Activated CD8-positive, alpha-beta T cell treated with anti-CD3 and anti-CD28 coated beads for 36 hours (primary cell): ENCODE data around the gene UBQLN4. TPM values are rescaled to one million over a fixed set of nuclear protein-coding genes. Genes with fewer than 3 reads are reported as not detected.
"Not testable (repeated sequence)": the region's sequence is repeated elsewhere in the genome, so short reads cannot be mapped to it uniquely, and the experiment has no call there.

Experiments used
- ATAC-seq: fragments of 200-7000 bp; cut with Tn5 transposase; one replicate; pipeline ENCODE4 v1.10.0; 2021; ENCODE audit warnings: mild to moderate bottlenecking, moderate library complexity
- CTCF ChIA-PET: fragments of 350-600 bp; sonication (Branson Sonifier 250); formaldehyde crosslinking; loops from one replicate; lab custom pipeline; 2021; ENCODE audit warnings: antibody characterized with exemption; lab: Charles Lee
- POLR2A ChIA-PET: fragments of 350-600 bp; sonication (Branson Sonifier 250); formaldehyde crosslinking; loops from one replicate; lab custom pipeline; 2021; ENCODE audit warnings: antibody characterized with exemption; lab: Charles Lee
- DNase-seq: peaks from one replicate; pipeline ENCODE4 v3.0.0-alpha.2; 2020
- H3K27ac Mint-ChIP-seq: one replicate; pipeline ENCODE4 v1.8.0; 2021; ENCODE audit warnings: mild to moderate bottlenecking, mixed read lengths
- H3K27me3 Mint-ChIP-seq: one replicate; pipeline ENCODE4 v1.8.0; 2021; ENCODE audit warnings: mixed read lengths
- H3K36me3 Mint-ChIP-seq: one replicate; pipeline ENCODE4 v1.8.0; 2021; ENCODE audit warnings: low read depth, mixed read lengths
- H3K4me1 Mint-ChIP-seq: one replicate; pipeline ENCODE4 v1.8.0; 2021; ENCODE audit warnings: low read depth, mixed read lengths
- H3K4me3 Mint-ChIP-seq: one replicate; pipeline ENCODE4 v1.8.0; 2021; ENCODE audit warnings: mild to moderate bottlenecking, moderate library complexity, mixed read lengths
- H3K9me3 Mint-ChIP-seq: one replicate; pipeline ENCODE4 v1.8.0; 2021; ENCODE audit warnings: mixed read lengths
- CTCF ChIP-seq: fragments of 200-600 bp; IDR thresholded peaks from one replicate; pipeline ENCODE4 v1.8.0; 2022; ENCODE audit warnings: antibody characterized with exemption, mild to moderate bottlenecking
- intact Hi-C: fragments of 100-400 bp; cut with micrococcal nuclease; formaldehyde crosslinking; loops from one replicate; pipeline ENCODE4 v1.10.0; 2022
- total RNA-seq, 2 experiments: library from RNA; stranded (reverse); gene quantifications; one replicate each; pipeline ENCODE4 v1.2.3, GENCODE V29; 2021

The UBQLN4 gene
- total RNA-seq, 2 experiments from 2014 or later, result 36.9 to 39.8 TPM

GRCh38 chr1:156072251-156072650, 18.7 kb upstream of the UBQLN4 start:
- ATAC-seq (no peak), DNase-seq (no peak)
- Mint-ChIP-seq H3K27me3 (no peaks in the 10 kb centered on the region), H3K36me3 (no peaks in the 10 kb centered on the region), H3K9me3 (no peaks in the 10 kb centered on the region), H3K4me3 (no peak overlapping the region), H3K27ac (no peak overlapping the region), H3K4me1 (no peaks in the 10 kb centered on the region)
- POLR2A ChIA-PET, result interaction anchor here (0.9 to 1.0 kb wide), 2 partner anchors 19 to 30 kb away, joined by 3 read pairs; partner anchors contain the start of gene UBQLN4
- CTCF ChIA-PET, result interaction anchor here (1.1 to 2.0 kb wide), 2 partner anchors 59 to 63 kb away, joined by 3 to 8 read pairs; no protein-coding TSS in a partner anchor
- no peak for TF ChIP-seq CTCF
- intact Hi-C loops, result no loop called here

GRCh38 chr1:156071332-156071816, 17.8 kb upstream of the UBQLN4 start:
- DNase-seq, H3K36me3 Mint-ChIP-seq, H3K4me3 Mint-ChIP-seq, ATAC-seq, CTCF ChIA-PET, H3K4me1 Mint-ChIP-seq, H3K27ac Mint-ChIP-seq, H3K27me3 Mint-ChIP-seq, H3K9me3 Mint-ChIP-seq, intact Hi-C loops, POLR2A ChIA-PET: not testable (repeated sequence)

- no peak overlapping the region for H3K27ac Mint-ChIP-seq
- H3K36me3 Mint-ChIP-seq, result no peaks in the 10 kb centered on the region
- DNase-seq (no peak), ATAC-seq (no peak)
- POLR2A ChIA-PET, result no interaction called here
- no peaks in the 10 kb centered on the region for H3K9me3 Mint-ChIP-seq
- CTCF ChIA-PET, result no interaction called here
- peaks cover 5% of the 10 kb centered on the region for H3K4me1 Mint-ChIP-seq
- TF ChIP-seq CTCF, result no peak
- H3K27me3 Mint-ChIP-seq, result no peaks in the 10 kb centered on the region
- intact Hi-C loops, result no loop called here
- H3K4me3 Mint-ChIP-seq, result no peak overlapping the region
These were observed 16.9 kb upstream of the UBQLN4 start for GRCh38 chr1:156070548-156070947.

GRCh38 chr1:156069490-156070455, 16.2 kb upstream of the UBQLN4 start:
- DNase-seq, result no peak
- Mint-ChIP-seq H3K27ac (no peak overlapping the region), H3K36me3 (no peaks in the 10 kb centered on the region), H3K9me3 (no peaks in the 10 kb centered on the region), H3K4me3 (no peak overlapping the region), H3K27me3 (no peaks in the 10 kb centered on the region), H3K4me1 (peaks cover 12% of the 10 kb centered on the region)
- no peak for TF ChIP-seq CTCF
- POLR2A ChIA-PET, result no interaction called here
- CTCF ChIA-PET, result no interaction called here
- intact Hi-C loops, result no loop called here
- ATAC-seq, result no peak

- ATAC-seq, result no peak
- Mint-ChIP-seq H3K4me3 (no peak overlapping the region), H3K9me3 (no peaks in the 10 kb centered on the region), H3K36me3 (no peaks in the 10 kb centered on the region), H3K27ac (no peak overlapping the region), H3K4me1 (peaks cover 16% of the 10 kb centered on the region), H3K27me3 (no peaks in the 10 kb centered on the region)
- TF ChIP-seq CTCF, result no peak
- intact Hi-C loops, result no loop called here
- no peak for DNase-seq
- ChIA-PET POLR2A (interaction anchor here (0.5 to 1.7 kb wide), 3 partner anchors 13 to 62 kb away, joined by 3 to 6 read pairs (median 3); partner anchors contain the start of gene LAMTOR2), CTCF (interaction anchor here (0.9 to 2.5 kb wide), 20 partner anchors 8 to 134 kb away, joined by 3 to 26 read pairs (median 6); partner anchors contain the start of genes KHDC4, SSR2 and UBQLN4)
These were observed 13.7 kb upstream of the UBQLN4 start for GRCh38 chr1:156067262-156067661.
